ENCODE results near the gene UBB. TPM values are rescaled to one million over a fixed set of nuclear protein-coding genes. Genes with fewer than 3 reads are reported as not detected.

The UBB gene
- total and polyA plus RNA-seq, 4 donors = 1,190 to 3,673 (median 1,472) TPM

GRCh38 chr17:16363749-16364536 is 16.9 kb upstream of the UBB start:
- TF ChIP-seq HNF4A (conservative IDR thresholded peaks at IDR 0.05) (peak in 1 of 2 donors; percentile 12), TAF1 (conservative IDR thresholded peaks at IDR 0.05) (no peak), HNF4G (IDR thresholded peaks at IDR 0.05) (no peak), FOXA1 (IDR thresholded peaks at IDR 0.05) (no peak), RAD21 (IDR thresholded peaks at IDR 0.05) (peak; percentile 85 to 90), CTCF (IDR thresholded peaks at IDR 0.05; ENCODE audit: low read depth, low read length, missing input control) (peak; percentile 91), ZBTB33 (IDR thresholded peaks at IDR 0.05) (no peak), SP1 (IDR thresholded peaks at IDR 0.05) (no peak), MAX (IDR thresholded peaks at IDR 0.05) (no peak)
- peak; percentile 80 for DNase-seq (ENCODE audit: low spot score)
- Histone ChIP-seq H3K27ac (ENCODE audit: low read depth in 1 of 2, low read length in 2 of 2) (peak overlapping the region in 1 of 2 donors; percentile 3), H3K9ac (ENCODE audit: low read depth in 1 of 2, low read length in 2 of 2) (peak overlapping the region in 1 of 2 donors; percentile 75), H3K36me3 (ENCODE audit: control insufficient read depth in 4 of 4, insufficient read depth in 3 of 4, low read depth in 1 of 4, low read length in 3 of 4) (no peaks in the 10 kb centered on the region), H3K27me3 (ENCODE audit: control insufficient read depth in 4 of 4, insufficient read depth in 4 of 4, low read length in 3 of 4) (no peaks in the 10 kb centered on the region), H3K4me3 (ENCODE audit: low read depth in 1 of 3, low read length in 3 of 3) (no peak overlapping the region), H3K9me3 (ENCODE audit: control insufficient read depth in 4 of 4, low read length in 3 of 4) (no peaks in the 10 kb centered on the region), H3K4me1 (ENCODE audit: control insufficient read depth in 4 of 4, insufficient read depth in 4 of 4, low read length in 3 of 4) (peaks cover 0 to 5% (median 0%) of the 10 kb centered on the region in 4 donors)
- whole genome bisulfite sequencing = 6% methylated on average over 6 of the region's 6 CpGs

GRCh38 chr17:16364625-16365024 is 16.3 kb upstream of the UBB start:
- H3K4me1 ChIP-seq (ENCODE audit: control insufficient read depth in 4 of 4, insufficient read depth in 4 of 4, low read length in 3 of 4) = peaks cover 0 to 5% (median 0%) of the 10 kb centered on the region in 4 donors
- no peak for DNase-seq (ENCODE audit: low spot score)
- no peak overlapping the region for H3K4me3 ChIP-seq (ENCODE audit: low read depth in 1 of 3, low read length in 3 of 3)
- no peak overlapping the region for H3K9ac ChIP-seq (ENCODE audit: low read depth in 1 of 2, low read length in 2 of 2)
- H3K27ac ChIP-seq (ENCODE audit: low read depth in 1 of 2, low read length in 2 of 2) = no peak overlapping the region
- no peaks in the 10 kb centered on the region for H3K9me3 ChIP-seq (ENCODE audit: control insufficient read depth in 4 of 4, low read length in 3 of 4)
- no peaks in the 10 kb centered on the region for H3K36me3 ChIP-seq (ENCODE audit: control insufficient read depth in 4 of 4, insufficient read depth in 3 of 4, low read depth in 1 of 4, low read length in 3 of 4)
- H3K27me3 ChIP-seq (ENCODE audit: control insufficient read depth in 4 of 4, insufficient read depth in 4 of 4, low read length in 3 of 4) = no peaks in the 10 kb centered on the region
- TF ChIP-seq RXRA (IDR thresholded peaks at IDR 0.05) (no peak), FOXA1 (IDR thresholded peaks at IDR 0.05) (no peak), EGR1 (IDR thresholded peaks at IDR 0.05; ENCODE audit: low read depth in 2 of 2) (no peak)

- Histone ChIP-seq H3K4me1 (ENCODE audit: control insufficient read depth in 4 of 4, insufficient read depth in 4 of 4, low read length in 3 of 4) (no peaks in the 10 kb centered on the region), H3K9ac (ENCODE audit: low read depth in 1 of 2, low read length in 2 of 2) (no peak overlapping the region), H3K27me3 (ENCODE audit: control insufficient read depth in 4 of 4, insufficient read depth in 4 of 4, low read length in 3 of 4) (no peaks in the 10 kb centered on the region), H3K9me3 (ENCODE audit: control insufficient read depth in 4 of 4, low read length in 3 of 4) (no peaks in the 10 kb centered on the region), H3K27ac (ENCODE audit: low read depth in 1 of 2, low read length in 2 of 2) (no peak overlapping the region), H3K36me3 (ENCODE audit: control insufficient read depth in 4 of 4, insufficient read depth in 3 of 4, low read depth in 1 of 4, low read length in 3 of 4) (no peaks in the 10 kb centered on the region), H3K4me3 (ENCODE audit: low read depth in 1 of 3, low read length in 3 of 3) (no peak overlapping the region)
- TF ChIP-seq FOXA2 (IDR thresholded peaks at IDR 0.05) (no peak), YY1 (IDR thresholded peaks at IDR 0.05) (no peak)
- 64% methylated on average over 5 of the region's 5 CpGs for WGBS
- DNase-seq (ENCODE audit: low spot score) = no peak
Measured at GRCh38 chr17:16371742-16372141, 9.1 kb upstream of the UBB start.
